C4-2B (cell line): ENCODE data around the gene PRMT2.

Source experiments
- H3K27ac ChIP-seq: fragments of 450-650 bp; 2 replicates; pipeline ENCODE4 v1.5.1; 2017
- CTCF ChIP-seq: fragments of 450-650 bp; conservative IDR thresholded peaks from 2 replicates; pipeline ENCODE4 v1.5.1; 2017; ENCODE audit warnings: mild to moderate bottlenecking
- ZFX ChIP-seq: fragments of 450-650 bp; IDR thresholded peaks from 2 replicates; pipeline ENCODE4 v1.6.1; 2017

PRMT2 gene

GRCh38 chr21:46648539-46648938, 13.1 kb downstream of the PRMT2 start:
- no peak overlapping the region for H3K27ac ChIP-seq
- no peak for TF ChIP-seq ZFX
- no peak for TF ChIP-seq CTCF

GRCh38 chr21:46649356-46649755, 13.9 kb downstream of the PRMT2 start:
- TF ChIP-seq ZFX (no peak), CTCF (no peak)

GRCh38 chr21:46650476-46651098, 15.1 kb downstream of the PRMT2 start:
- no peak overlapping the region for H3K27ac ChIP-seq
- TF ChIP-seq CTCF (no peak), ZFX (no peak)

More at GRCh38 chr21:46649356-46649755, 13.9 kb downstream of the PRMT2 start:
- no peak overlapping the region for H3K27ac ChIP-seq

GRCh38 chr21:46651121-46651520, 15.6 kb downstream of the PRMT2 start:
- no peak overlapping the region for H3K27ac ChIP-seq
- TF ChIP-seq CTCF (no peak), ZFX (no peak)

GRCh38 chr21:46655230-46655629, 19.8 kb downstream of the PRMT2 start:
- no peak overlapping the region for H3K27ac ChIP-seq
- no peak for TF ChIP-seq CTCF
- no peak for TF ChIP-seq ZFX

GRCh38 chr21:46656820-46657219, 21.3 kb downstream of the PRMT2 start:
- TF ChIP-seq CTCF, result no peak
- no peak for TF ChIP-seq ZFX
- no peak overlapping the region for H3K27ac ChIP-seq

GRCh38 chr21:46660505-46660904, 25.0 kb downstream of the PRMT2 start:
- H3K27ac ChIP-seq, result no peak overlapping the region

More at GRCh38 chr21:46660505-46660904, 25.0 kb downstream of the PRMT2 start:
- TF ChIP-seq ZFX (no peak), CTCF (no peak)
